ENCODE data around the gene CAMSAP2. TPM values are rescaled to one million over a fixed set of nuclear protein-coding genes. Genes with fewer than 3 reads are reported as not detected.

CAMSAP2 gene
- total and polyA plus RNA-seq, 3 donors from 2014 or later = 16.0 to 34.7 (median 28.4) TPM

DNA sequence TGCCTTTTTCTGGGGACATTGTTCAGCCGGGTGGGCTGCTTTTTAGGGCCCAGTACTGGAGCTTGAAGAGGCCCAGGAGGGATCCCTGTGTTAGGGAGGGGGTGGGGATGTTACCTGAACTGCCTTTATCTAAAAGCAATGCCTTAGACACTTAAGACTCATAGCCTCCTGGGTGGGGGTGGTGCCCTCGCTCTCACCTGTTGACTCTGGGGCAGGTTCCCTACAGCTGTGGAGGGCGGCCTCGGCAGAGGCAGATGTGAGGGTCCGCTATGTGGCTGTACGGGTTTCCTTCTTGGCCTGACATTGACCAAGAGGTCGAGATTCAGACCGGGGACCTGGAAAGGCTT is 156.7 kb downstream of the CAMSAP2 start:
- no peak overlapping the region for H3K4me3 ChIP-seq
- intact Hi-C loops (cut with DNase I; ENCODE audit: low total_unique reads) = no loop called here

DNA sequence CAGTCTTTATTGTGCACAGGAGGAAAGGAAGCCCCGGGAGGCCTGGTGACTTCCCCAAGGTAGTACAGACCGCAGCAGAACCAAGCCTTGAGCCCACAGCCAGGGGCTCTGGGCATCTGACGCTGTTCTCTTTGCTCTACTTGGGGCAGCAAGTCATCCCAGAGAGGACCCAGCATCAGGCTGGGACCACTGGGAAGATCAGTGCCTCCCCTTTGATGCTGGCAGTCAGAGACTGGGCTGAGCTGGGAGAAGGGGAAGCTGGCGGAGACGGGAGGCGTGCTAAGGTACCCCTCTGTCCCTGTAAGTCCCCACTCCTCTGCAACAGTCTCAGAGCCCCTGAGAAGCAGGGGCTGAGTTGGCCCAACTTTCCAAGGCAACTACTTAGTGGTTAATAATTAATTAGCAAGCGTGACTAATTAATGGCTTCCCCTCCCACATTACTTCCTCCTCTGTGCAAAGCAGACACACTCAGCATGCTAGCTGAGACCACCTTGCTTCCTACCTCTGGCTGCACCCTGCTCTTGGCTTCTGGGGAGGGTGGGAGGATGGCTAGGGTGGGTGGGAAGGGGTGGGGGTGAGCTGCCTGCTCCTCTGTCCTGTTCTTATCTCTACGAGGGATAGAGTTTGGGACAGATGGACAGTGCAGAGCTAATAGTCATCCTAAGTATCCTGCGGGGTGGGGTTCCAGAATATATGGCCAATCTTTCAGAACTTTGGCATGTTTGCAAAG is 157.3 kb downstream of the CAMSAP2 start:
- Histone ChIP-seq H3K36me3 (ENCODE audit: low read depth, missing control alignments) (no peaks in the 10 kb centered on the region), H3K4me1 (peaks cover 14% of the 10 kb centered on the region), H3K27me3 (no peaks in the 10 kb centered on the region), H3K9me3 (no peaks in the 10 kb centered on the region), H3K4me3 (no peak overlapping the region), H3K27ac (no peak overlapping the region)
- no peak for DNase-seq
- no peak for TF ChIP-seq POLR2A (IDR thresholded peaks at IDR 0.05)
- TF ChIP-seq, protein P1, sequence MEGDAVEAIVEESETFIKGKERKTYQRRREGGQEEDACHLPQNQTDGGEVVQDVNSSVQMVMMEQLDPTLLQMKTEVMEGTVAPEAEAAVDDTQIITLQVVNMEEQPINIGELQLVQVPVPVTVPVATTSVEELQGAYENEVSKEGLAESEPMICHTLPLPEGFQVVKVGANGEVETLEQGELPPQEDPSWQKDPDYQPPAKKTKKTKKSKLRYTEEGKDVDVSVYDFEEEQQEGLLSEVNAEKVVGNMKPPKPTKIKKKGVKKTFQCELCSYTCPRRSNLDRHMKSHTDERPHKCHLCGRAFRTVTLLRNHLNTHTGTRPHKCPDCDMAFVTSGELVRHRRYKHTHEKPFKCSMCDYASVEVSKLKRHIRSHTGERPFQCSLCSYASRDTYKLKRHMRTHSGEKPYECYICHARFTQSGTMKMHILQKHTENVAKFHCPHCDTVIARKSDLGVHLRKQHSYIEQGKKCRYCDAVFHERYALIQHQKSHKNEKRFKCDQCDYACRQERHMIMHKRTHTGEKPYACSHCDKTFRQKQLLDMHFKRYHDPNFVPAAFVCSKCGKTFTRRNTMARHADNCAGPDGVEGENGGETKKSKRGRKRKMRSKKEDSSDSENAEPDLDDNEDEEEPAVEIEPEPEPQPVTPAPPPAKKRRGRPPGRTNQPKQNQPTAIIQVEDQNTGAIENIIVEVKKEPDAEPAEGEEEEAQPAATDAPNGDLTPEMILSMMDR (IDR thresholded peaks at IDR 0.05) = no peak
- intact Hi-C loops (cut with DNase I; ENCODE audit: low total_unique reads) = no loop called here
- 83 to 90% methylated on average over 4 to 9 of the region's 9 CpGs for WGBS, 2 donors

More for the DNA sequence above, 156.7 kb downstream of the CAMSAP2 start:
- Histone ChIP-seq H3K4me1 (peaks cover 17% of the 10 kb centered on the region), H3K36me3 (ENCODE audit: low read depth, missing control alignments) (no peaks in the 10 kb centered on the region), H3K27ac (no peak overlapping the region), H3K9me3 (no peaks in the 10 kb centered on the region), H3K27me3 (no peaks in the 10 kb centered on the region)
- TF ChIP-seq, protein P1 (IDR thresholded peaks at IDR 0.05) = no peak
- TF ChIP-seq POLR2A (IDR thresholded peaks at IDR 0.05) = no peak
- WGBS, 2 donors = 83 to 84% methylated on average over 7 to 8 of the region's 8 CpGs
- no peak for DNase-seq

DNA sequence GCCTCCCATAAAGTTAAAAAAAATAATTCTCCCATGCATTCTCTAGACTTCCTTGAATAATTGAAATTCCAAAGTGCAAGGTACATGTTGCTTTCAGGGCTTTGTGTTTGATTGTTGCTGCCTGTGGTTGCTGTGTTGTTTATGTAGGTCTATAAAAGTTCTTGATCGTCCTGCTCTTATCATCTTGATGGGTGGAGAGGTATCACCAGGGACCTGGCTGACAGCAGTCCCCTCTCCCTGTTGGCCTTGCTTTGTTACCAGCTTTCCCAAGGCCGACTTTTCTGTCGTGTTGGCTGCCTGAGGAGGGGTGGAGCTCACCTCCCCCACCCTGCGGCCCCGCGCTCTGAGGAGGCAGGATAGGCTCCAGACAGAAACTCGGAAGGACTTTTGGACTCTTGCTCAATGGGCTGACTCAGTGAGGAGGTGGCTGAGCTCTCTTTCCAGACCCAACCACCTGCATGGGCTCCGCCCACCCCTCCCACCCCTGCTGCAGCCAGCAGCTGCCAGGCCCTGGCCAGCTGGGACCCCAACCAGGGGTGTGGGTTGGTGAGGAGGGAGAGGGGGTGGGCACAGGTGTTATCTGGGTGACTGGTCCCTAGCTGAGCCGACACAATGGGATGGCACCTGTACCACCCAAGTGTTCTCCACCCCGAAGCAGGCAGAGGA is 158.0 kb downstream of the CAMSAP2 start:
- no peak for DNase-seq
- no peaks in the 10 kb centered on the region for H3K9me3 ChIP-seq
- peaks cover 8% of the 10 kb centered on the region for H3K4me1 ChIP-seq
- no peaks in the 10 kb centered on the region for H3K27me3 ChIP-seq
- H3K27ac ChIP-seq = no peak overlapping the region
- TF ChIP-seq, protein P1 (IDR thresholded peaks at IDR 0.05) = no peak
- TF ChIP-seq POLR2A (IDR thresholded peaks at IDR 0.05) = no peak
- H3K4me3 ChIP-seq = no peak overlapping the region
- intact Hi-C loops (cut with DNase I; ENCODE audit: low total_unique reads) = no loop called here
- no peaks in the 10 kb centered on the region for H3K36me3 ChIP-seq (ENCODE audit: low read depth, missing control alignments)
- 47 to 63% methylated on average over 3 to 10 of the region's 10 CpGs for WGBS, 2 donors

DNA sequence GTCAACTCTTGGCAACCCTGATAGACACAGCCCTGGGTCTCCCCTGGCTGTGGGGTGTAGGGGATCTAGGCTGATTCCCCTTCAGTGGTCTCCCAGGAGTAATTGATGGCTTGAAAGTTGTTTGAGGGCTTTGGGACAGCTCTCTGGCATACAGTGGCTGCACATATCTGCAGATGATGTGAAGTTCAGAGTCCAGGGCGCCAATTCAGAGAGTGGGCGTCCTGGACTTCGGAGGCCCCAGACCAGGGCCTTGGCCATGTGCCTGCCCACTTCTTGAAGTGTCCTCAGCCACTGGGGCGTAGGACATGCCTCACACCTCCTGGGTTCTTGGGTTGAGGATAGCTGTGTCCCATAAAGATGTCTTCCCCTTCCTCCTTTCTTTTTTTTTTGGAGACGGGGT is 158.6 kb downstream of the CAMSAP2 start:
- intact Hi-C loops (cut with DNase I; ENCODE audit: low total_unique reads) = no loop called here

More for the DNA sequence above, 158.6 kb downstream of the CAMSAP2 start:
- Histone ChIP-seq H3K27me3 (no peaks in the 10 kb centered on the region), H3K4me3 (no peak overlapping the region), H3K4me1 (peaks cover 4% of the 10 kb centered on the region), H3K27ac (no peak overlapping the region), H3K9me3 (no peaks in the 10 kb centered on the region), H3K36me3 (ENCODE audit: low read depth, missing control alignments) (no peaks in the 10 kb centered on the region)
- 90 to 100% methylated on average over 2 to 5 of the region's 5 CpGs for WGBS, 2 donors
- DNase-seq = no peak
- TF ChIP-seq, protein P1 (IDR thresholded peaks at IDR 0.05) = no peak
- TF ChIP-seq POLR2A (IDR thresholded peaks at IDR 0.05) = no peak
